HEK293 (cell line): ENCODE results near the gene DDC.

ENCODE experiments used
- CTCF ChIA-PET: fragments of 350-600 bp; formaldehyde crosslinking; extraction: SDS; loops from one replicate; lab custom pipeline; 2021; ENCODE audit warnings: antibody characterized with exemption; lab: Yijun Ruan, JAX
- POLR2A ChIA-PET: fragments of 300-600 bp; formaldehyde crosslinking; extraction: SDS; loops from one replicate; lab custom pipeline; 2020; ENCODE audit warnings: antibody characterized with exemption, inconsistent platforms; lab: Yijun Ruan, JAX
- H3K27ac ChIP-seq: fragments of 200-500 bp; sonication (Bioruptor generic); 2 replicates; pipeline ENCODE4 v1.5.1; 2014; ENCODE audit warnings: low read depth, low read length, control low read depth, inconsistent platforms; ENCODE audit errors: extremely low read depth
- H3K36me3 ChIP-seq, 2 experiments: fragments of 200-500 bp in 1 of 2; sonication (Bioruptor generic) in 1 of 2; 1 replicate in 1 of 2; 2 replicates in 1 of 2; pipeline ENCODE4 v1.5.1; 2014 to 2017; ENCODE audit warnings: inconsistent platforms in 2 of 2, low read length in 2 of 2; ENCODE audit not compliant: control insufficient read depth in 2 of 2, insufficient read depth in 1 of 2
- H3K4me1 ChIP-seq: fragments of 200-500 bp; sonication (Bioruptor generic); 2 replicates; pipeline ENCODE4 v1.5.1; 2014; ENCODE audit warnings: mild to moderate bottlenecking, low read length, inconsistent platforms; ENCODE audit not compliant: control insufficient read depth, insufficient read depth
- H3K4me3 ChIP-seq: 2 replicates; pipeline ENCODE4 v1.5.1; 2011; ENCODE audit warnings: low read depth, mild to moderate bottlenecking, control low read depth, low read length, moderate library complexity
- H3K9me3 ChIP-seq: fragments of 200-500 bp; sonication (Bioruptor generic); 2 replicates; pipeline ENCODE4 v1.5.1; 2014; ENCODE audit warnings: low read depth, low read length, inconsistent platforms; ENCODE audit not compliant: control insufficient read depth, insufficient read depth
- ATF2 ChIP-seq: fragments of 450-650 bp; formaldehyde crosslinking; IDR thresholded peaks from 2 replicates; pipeline ENCODE4 v1.5.1; 2016; ENCODE audit warnings: missing biosample characterization, missing genetic modification characterization, low read depth
- BCL6B ChIP-seq: fragments of 450-650 bp; formaldehyde crosslinking; IDR thresholded peaks from 2 replicates; pipeline ENCODE4 v1.5.1; 2017; ENCODE audit warnings: missing biosample characterization, missing genetic modification characterization
- GFI1B ChIP-seq: fragments of 450-650 bp; formaldehyde crosslinking; IDR thresholded peaks from 2 replicates; pipeline ENCODE4 v1.5.1; 2016; ENCODE audit warnings: missing biosample characterization, missing genetic modification characterization
- GLIS2 ChIP-seq: fragments of 450-650 bp; formaldehyde crosslinking; IDR thresholded peaks from 2 replicates; pipeline ENCODE4 v1.5.1; 2016; ENCODE audit warnings: missing biosample characterization, missing genetic modification characterization
- INSM2 ChIP-seq: fragments of 450-650 bp; formaldehyde crosslinking; IDR thresholded peaks from 2 replicates; pipeline ENCODE4 v1.5.1; 2016; ENCODE audit warnings: missing biosample characterization, missing genetic modification characterization
- OVOL3 ChIP-seq: fragments of 450-650 bp; formaldehyde crosslinking; IDR thresholded peaks from 2 replicates; pipeline ENCODE4 v1.5.1; 2016; ENCODE audit warnings: missing biosample characterization, missing genetic modification characterization
- SCRT1 ChIP-seq: fragments of 450-650 bp; formaldehyde crosslinking; IDR thresholded peaks from 2 replicates; pipeline ENCODE4 v1.5.1; 2016; ENCODE audit warnings: missing biosample characterization, missing genetic modification characterization, borderline replicate concordance
- SP2 ChIP-seq: fragments of 450-650 bp; formaldehyde crosslinking; IDR thresholded peaks from 2 replicates; pipeline ENCODE4 v1.5.1; 2016; ENCODE audit warnings: missing biosample characterization, missing genetic modification characterization
- ZBTB20 ChIP-seq: fragments of 450-650 bp; formaldehyde crosslinking; IDR thresholded peaks from 2 replicates; pipeline ENCODE4 v1.5.1; 2016; ENCODE audit warnings: missing biosample characterization, missing genetic modification characterization
- ZIC2 ChIP-seq: fragments of 450-650 bp; formaldehyde crosslinking; IDR thresholded peaks from 2 replicates; pipeline ENCODE4 v1.5.1; 2016; ENCODE audit warnings: missing biosample characterization, missing genetic modification characterization
- ZNF133 ChIP-seq: fragments of 450-650 bp; formaldehyde crosslinking; IDR thresholded peaks from 2 replicates; pipeline ENCODE4 v1.5.1; 2016; ENCODE audit warnings: missing biosample characterization, missing genetic modification characterization
- ZNF146 ChIP-seq: fragments of 450-650 bp; formaldehyde crosslinking; IDR thresholded peaks from 2 replicates; pipeline ENCODE4 v1.5.1; 2016; ENCODE audit warnings: missing biosample characterization, missing genetic modification characterization
- ZNF18 ChIP-seq: fragments of 450-650 bp; formaldehyde crosslinking; IDR thresholded peaks from 2 replicates; pipeline ENCODE4 v1.5.1; 2016; ENCODE audit warnings: missing biosample characterization, missing genetic modification characterization
- ZNF221 ChIP-seq: fragments of 450-650 bp; formaldehyde crosslinking; IDR thresholded peaks from 2 replicates; pipeline ENCODE4 v1.5.1; 2017; ENCODE audit warnings: missing biosample characterization, missing genetic modification characterization, borderline replicate concordance
- ZNF23 ChIP-seq: fragments of 450-650 bp; formaldehyde crosslinking; IDR thresholded peaks from 2 replicates; pipeline ENCODE4 v1.5.1; 2016; ENCODE audit warnings: missing biosample characterization, missing genetic modification characterization, borderline replicate concordance
- ZNF280C ChIP-seq: fragments of 450-650 bp; formaldehyde crosslinking; IDR thresholded peaks from 2 replicates; pipeline ENCODE4 v1.5.1; 2016; ENCODE audit warnings: missing biosample characterization, missing genetic modification characterization
- ZNF311 ChIP-seq: fragments of 450-650 bp; formaldehyde crosslinking; IDR thresholded peaks from 2 replicates; pipeline ENCODE4 v1.5.1; 2017; ENCODE audit warnings: missing biosample characterization, missing genetic modification characterization, borderline replicate concordance
- ZNF350 ChIP-seq: fragments of 450-650 bp; formaldehyde crosslinking; IDR thresholded peaks from 2 replicates; pipeline ENCODE4 v1.5.0; 2017; ENCODE audit warnings: missing biosample characterization, mild to moderate bottlenecking, missing genetic modification characterization
- ZNF416 ChIP-seq: fragments of 450-650 bp; formaldehyde crosslinking; IDR thresholded peaks from 2 replicates; pipeline ENCODE4 v1.5.1; 2016; ENCODE audit warnings: missing biosample characterization, missing genetic modification characterization
- ZNF423 ChIP-seq: fragments of 450-650 bp; formaldehyde crosslinking; IDR thresholded peaks from 2 replicates; pipeline ENCODE4 v1.5.1; 2016; ENCODE audit warnings: missing biosample characterization, missing genetic modification characterization
- ZNF510 ChIP-seq: fragments of 450-650 bp; formaldehyde crosslinking; IDR thresholded peaks from 2 replicates; pipeline ENCODE4 v1.5.1; 2018; ENCODE audit warnings: mild to moderate bottlenecking, missing genetic modification characterization, missing biosample characterization; ENCODE audit not compliant: insufficient replicate concordance
- ZNF558 ChIP-seq: fragments of 450-650 bp; formaldehyde crosslinking; IDR thresholded peaks from 2 replicates; pipeline ENCODE4 v1.5.1; 2016; ENCODE audit warnings: missing biosample characterization, missing genetic modification characterization
- ZNF658 ChIP-seq: fragments of 450-650 bp; formaldehyde crosslinking; IDR thresholded peaks from 2 replicates; pipeline ENCODE4; 2016; ENCODE audit warnings: missing biosample characterization, missing genetic modification characterization
- ZNF747 ChIP-seq: fragments of 450-650 bp; formaldehyde crosslinking; IDR thresholded peaks from 2 replicates; pipeline ENCODE4 v1.5.1; 2016; ENCODE audit warnings: missing biosample characterization, missing genetic modification characterization
- ZSCAN30 ChIP-seq: fragments of 450-650 bp; IDR thresholded peaks from 2 replicates; pipeline ENCODE4 v1.5.1; 2018; ENCODE audit warnings: missing biosample characterization, mild to moderate bottlenecking, missing genetic modification characterization, moderate library complexity
- ZXDB ChIP-seq: fragments of 450-650 bp; formaldehyde crosslinking; IDR thresholded peaks from 2 replicates; pipeline ENCODE4 v1.5.1; 2016; ENCODE audit warnings: missing biosample characterization, missing genetic modification characterization

DDC gene

GRCh38 chr7:50476953-50477625 lies 88.1 kb downstream of the DDC start (continued):
- TF ChIP-seq BCL6B (tag by site-specific recombination) (no peak), SP2 (no peak), ZNF423 (no peak), GFI1B (tag by site-specific recombination) (no peak), GLIS2 (tag by site-specific recombination) (no peak), ZNF658 (tag by site-specific recombination) (no peak), ZNF311 (tag by site-specific recombination) (no peak), OVOL3 (tag by site-specific recombination) (no peak)

GRCh38 chr7:50475340-50475739 lies 89.9 kb downstream of the DDC start:
- ChIA-PET POLR2A (no interaction called here), CTCF (no interaction called here)
- no peak overlapping the region for H3K27ac ChIP-seq

GRCh38 chr7:50474382-50475160 lies 90.6 kb downstream of the DDC start:
- no peaks in the 10 kb centered on the region for H3K36me3 ChIP-seq
- POLR2A ChIA-PET: no interaction called here
- CTCF ChIA-PET: no interaction called here
- H3K27ac ChIP-seq: no peak overlapping the region
- H3K4me1 ChIP-seq: no peaks in the 10 kb centered on the region
- no peak overlapping the region for H3K4me3 ChIP-seq
- no peaks in the 10 kb centered on the region for H3K9me3 ChIP-seq
- no peak for TF ChIP-seq ZNF311 (tag by site-specific recombination)
- TF ChIP-seq SCRT1: no peak
- no peak for TF ChIP-seq ZNF23
- no peak for TF ChIP-seq ZNF221 (tag by site-specific recombination)
- TF ChIP-seq ZNF146 (tag by site-specific recombination): no peak
- no peak for TF ChIP-seq ZNF510 (tag by site-specific recombination)
- no peak for TF ChIP-seq ZNF416 (tag by site-specific recombination)
- TF ChIP-seq ZNF747: no peak
- TF ChIP-seq ZNF280C (tag by site-specific recombination): no peak
- TF ChIP-seq INSM2 (tag by site-specific recombination): no peak
- TF ChIP-seq ZNF558 (tag by site-specific recombination): no peak
- TF ChIP-seq ZNF18 (tag by site-specific recombination): no peak
- TF ChIP-seq ATF2 (tag by site-specific recombination): no peak
- TF ChIP-seq ZNF133: no peak
- TF ChIP-seq ZSCAN30 (tag by site-specific recombination): no peak
- TF ChIP-seq ZNF350 (tag by site-specific recombination): no peak
- no peak for TF ChIP-seq ZBTB20 (tag by site-specific recombination)

More at GRCh38 chr7:50475340-50475739, 89.9 kb downstream of the DDC start:
- Histone ChIP-seq H3K9me3 (no peaks in the 10 kb centered on the region), H3K4me3 (no peak overlapping the region), H3K36me3 (no peaks in the 10 kb centered on the region), H3K4me1 (no peaks in the 10 kb centered on the region)
- TF ChIP-seq ZIC2 (tag by site-specific recombination) (peak; percentile 63), ZXDB (tag by site-specific recombination) (no peak)
